HUDEP-2 (cell line): ENCODE results near the gene C1orf174.

Experiments used
- DNase-seq, 76 experiments: peaks; one replicate each; lab custom pipeline; 2025; ENCODE audit not compliant: unreplicated experiment in 76 of 76; lab: John Stamatoyannopoulos, UW

Gene C1orf174

DNA sequence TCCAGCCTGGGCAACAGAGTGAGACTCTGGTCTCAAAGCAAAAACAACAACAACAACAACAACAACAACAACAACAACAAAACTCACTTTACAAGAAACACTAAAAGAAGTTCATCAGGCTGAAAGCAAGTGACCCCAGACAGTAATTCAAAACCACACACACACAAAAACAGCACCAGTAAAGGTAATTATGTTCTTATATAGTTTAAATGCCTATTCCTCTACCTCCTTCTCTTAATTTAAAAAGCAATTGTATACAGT is 1.7 kb downstream of the C1orf174 start:
- no peak for DNase-seq

GRCh38 chr1:3896396-3897000 is 3.6 kb downstream of the C1orf174 start:
- DNase-seq, result no peak

- no peak for DNase-seq
Measured at GRCh38 chr1:3895951-3896325, 4.1 kb downstream of the C1orf174 start.

DNA sequence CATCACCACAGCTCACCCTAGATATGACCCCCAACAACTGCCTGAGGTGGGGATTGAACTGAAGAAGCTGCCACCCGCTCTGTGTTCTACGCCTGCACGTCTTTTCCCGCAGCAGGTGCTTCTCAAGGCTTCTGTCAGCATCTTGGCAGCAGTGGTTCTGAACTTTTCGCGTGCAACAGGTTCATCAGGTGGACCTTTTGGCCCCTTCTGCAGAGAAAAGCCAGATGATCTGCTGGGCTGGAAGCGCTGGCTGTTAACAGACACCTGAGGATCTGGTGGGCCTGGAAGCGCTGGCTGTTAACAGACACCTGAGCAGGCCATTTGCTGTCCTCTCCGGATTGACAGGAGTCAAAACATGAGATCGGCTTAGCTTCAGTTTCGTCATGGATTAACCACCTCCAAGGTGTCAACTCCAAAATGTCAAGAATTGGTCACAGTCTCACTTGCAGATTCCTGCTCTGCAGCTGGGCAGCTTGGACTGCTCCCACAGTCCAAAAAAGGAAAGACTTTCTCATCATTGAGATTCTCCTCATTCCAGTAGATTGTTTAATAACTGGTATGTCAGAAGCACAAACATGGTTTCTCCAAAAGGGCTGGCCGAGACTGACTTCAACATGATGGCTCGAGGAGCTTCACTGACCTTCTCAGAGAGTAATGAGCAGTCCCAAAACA is 4.7 kb downstream of the C1orf174 start:
- no peak for DNase-seq

DNA sequence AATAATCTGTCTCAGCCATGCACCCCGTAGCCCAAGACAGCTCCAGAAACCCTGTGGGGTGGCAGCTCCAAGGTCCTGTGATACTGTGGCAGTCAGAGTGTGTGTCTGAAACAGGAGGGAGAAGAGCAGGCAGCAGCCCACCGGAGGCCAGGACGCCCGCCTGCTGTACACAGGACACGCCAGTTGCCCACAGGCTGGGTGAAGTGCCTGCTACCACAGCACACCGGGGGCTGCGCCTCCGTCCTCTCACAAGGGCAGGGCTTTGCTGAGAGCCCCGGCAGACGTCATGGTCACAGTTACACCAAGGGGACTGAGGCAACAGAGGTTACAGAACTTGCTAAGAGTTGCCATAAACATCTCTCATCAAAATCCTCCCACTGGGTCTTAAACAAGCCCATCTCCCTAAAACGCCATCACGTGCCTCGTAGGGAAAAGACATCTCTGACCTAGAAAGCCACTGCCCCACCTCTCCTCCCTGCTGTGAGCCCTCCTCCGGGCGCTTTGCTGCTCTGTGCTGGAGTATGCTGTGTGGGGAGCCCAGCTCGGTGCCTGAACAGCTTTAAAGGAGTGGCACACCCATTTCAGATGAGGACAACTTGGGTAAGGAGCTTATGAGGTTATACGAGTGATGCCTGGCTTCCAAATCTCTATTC is 5.3 kb downstream of the C1orf174 start:
- DNase-seq, result no peak

DNA sequence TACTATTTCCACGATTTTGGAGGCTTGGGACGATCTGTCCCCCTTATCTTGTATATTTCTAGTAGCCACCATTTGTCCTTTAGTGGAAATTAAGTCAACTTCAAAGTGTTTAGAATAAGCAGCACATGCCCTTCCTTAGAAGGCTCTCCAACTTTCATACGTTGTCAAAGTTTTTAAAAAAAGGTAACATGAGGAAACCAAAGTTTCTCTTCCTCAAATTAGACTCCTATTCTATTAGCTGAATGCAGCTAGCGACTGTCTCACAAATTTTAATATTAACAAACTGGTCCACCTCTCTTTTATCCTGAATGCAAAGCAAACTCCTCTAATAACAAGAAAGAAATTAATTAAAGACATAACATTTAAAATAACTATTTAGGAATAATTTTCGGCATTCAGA is 6.9 kb downstream of the C1orf174 start:
- DNase-seq, result no peak

DNA sequence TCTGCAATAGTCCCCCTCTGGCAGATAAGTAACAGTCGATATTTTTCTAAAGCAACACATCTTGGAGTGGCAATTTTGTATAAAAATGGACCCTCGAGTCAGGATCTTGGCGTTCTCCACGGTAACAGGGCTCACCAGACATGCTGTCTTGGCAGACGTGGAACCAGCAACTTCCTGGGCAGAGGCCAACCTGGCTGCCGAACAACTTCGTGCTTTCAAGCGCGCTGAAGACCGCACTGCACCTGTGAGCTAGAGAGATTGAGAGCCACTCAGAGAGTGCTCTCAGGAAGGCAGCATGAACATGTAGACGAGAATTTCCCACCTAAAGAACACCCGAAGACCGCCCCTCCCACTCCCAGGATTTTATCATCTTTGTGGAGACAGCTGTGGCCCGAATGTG is 7.3 kb downstream of the C1orf174 start:
- DNase-seq, result no peak

- no peak for DNase-seq
Measured at GRCh38 chr1:3891329-3891865, 8.7 kb downstream of the C1orf174 start.

GRCh38 chr1:3890389-3891328 is 9.4 kb downstream of the C1orf174 start:
- no peak for DNase-seq

- no peak for DNase-seq
Measured at GRCh38 chr1:3889936-3890335, 10.1 kb downstream of the C1orf174 start.

DNA sequence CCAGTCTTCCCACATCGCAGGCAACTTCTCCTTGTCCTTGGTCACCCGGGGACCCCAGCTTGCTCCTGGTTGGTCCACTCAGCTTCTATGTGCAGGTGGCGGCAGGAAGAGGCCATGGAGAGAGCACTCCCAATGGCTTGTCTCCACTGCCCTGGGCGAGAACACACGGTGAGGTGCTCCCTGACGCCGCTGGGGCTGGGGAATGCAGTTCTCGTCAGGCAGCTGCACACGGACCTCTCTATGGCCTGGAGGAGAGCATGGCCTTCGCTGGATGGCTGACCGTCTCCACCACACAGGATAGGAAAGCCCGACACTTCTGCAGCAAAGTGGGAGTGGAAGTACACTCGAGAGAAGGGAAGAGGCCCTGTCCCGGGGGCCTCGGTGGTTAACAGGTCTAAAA is 11.8 kb downstream of the C1orf174 start:
- DNase-seq, result no peak

DNA sequence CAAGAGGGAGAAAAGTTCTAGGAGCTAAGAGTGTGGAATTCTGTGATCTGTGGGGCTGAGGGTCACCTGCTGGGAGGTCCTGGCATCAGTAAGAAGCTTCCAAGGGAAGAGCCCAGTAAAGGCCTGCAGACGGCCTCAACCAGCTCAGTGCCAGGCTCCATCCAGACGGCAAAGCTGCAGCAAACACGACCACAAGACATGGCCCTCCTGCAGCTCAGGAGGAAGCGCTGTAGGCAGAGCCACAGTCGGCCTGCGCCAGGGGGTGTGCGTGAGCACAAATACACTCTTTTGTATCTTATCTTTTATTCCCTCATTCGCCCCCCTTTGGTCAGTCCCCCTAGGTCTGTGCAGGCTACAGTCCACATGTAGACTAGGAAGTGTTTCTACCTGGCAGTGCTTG is 13.4 kb downstream of the C1orf174 start:
- DNase-seq, result no peak

DNA sequence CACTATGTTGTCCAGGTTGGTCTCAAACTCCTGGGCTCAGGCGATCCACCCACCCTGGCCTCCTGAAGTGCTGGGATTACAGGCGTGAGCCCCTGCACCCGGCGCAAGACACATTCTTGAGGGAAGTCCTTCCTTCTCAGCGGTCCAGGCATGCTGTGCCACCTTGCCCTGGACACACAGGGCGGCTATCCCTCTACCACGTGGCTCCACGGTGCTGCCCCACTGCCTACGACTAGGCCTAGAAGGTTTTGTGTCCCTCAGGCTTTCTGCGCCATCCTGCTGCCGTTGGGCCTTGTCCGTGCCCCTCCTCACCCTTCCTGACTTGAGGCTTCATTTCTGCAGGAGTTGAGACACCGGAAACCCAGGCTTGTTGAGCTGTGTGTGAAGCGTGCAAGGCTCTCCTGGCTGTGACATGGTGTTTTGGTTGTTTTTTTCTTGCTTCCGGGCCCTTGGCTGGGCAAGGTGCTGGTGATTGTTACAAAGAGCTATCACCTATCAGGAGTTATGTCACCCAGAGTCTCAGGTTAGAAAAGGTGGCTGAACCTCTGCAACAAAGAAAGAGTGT is 13.9 kb downstream of the C1orf174 start:
- no peak for DNase-seq

DNA sequence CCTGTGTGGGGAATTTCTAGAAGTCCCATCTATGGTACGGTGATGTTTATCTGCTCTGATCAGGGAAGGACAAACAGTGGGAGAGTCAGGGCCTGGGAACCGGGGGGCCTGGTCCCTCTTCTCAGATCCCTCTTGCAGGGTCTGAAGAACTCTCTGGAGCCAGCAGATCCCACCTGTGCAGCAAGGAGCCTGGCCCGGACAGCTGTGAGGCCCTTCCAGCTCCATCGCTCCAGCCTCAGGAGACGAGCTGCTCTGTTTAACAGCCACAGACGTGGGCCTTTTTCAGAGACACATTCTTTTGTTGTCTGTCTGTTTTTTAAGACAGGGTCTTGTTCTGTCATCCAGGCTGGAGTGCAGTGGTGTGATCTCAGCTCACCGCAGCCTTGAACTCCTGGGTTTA is 14.5 kb downstream of the C1orf174 start:
- no peak for DNase-seq

DNA sequence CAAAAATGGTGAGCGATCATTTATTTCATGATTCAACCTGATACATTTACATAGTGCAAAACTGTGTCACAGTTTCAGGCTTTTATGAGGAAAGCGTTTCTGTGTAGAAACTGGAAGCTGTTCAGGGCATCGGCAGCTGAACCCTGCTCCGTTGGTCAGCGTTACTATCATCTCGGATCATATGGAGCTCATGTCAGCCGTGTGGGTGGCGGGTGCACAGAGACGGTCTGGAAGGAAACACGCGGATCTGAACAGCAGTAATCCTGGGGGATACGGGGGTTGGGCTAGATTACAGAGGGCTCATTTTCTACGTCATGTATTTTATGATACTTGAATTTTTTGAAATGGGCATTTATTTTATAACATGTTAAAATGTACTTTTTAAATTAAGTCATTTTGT is 15.1 kb downstream of the C1orf174 start:
- no peak for DNase-seq

DNA sequence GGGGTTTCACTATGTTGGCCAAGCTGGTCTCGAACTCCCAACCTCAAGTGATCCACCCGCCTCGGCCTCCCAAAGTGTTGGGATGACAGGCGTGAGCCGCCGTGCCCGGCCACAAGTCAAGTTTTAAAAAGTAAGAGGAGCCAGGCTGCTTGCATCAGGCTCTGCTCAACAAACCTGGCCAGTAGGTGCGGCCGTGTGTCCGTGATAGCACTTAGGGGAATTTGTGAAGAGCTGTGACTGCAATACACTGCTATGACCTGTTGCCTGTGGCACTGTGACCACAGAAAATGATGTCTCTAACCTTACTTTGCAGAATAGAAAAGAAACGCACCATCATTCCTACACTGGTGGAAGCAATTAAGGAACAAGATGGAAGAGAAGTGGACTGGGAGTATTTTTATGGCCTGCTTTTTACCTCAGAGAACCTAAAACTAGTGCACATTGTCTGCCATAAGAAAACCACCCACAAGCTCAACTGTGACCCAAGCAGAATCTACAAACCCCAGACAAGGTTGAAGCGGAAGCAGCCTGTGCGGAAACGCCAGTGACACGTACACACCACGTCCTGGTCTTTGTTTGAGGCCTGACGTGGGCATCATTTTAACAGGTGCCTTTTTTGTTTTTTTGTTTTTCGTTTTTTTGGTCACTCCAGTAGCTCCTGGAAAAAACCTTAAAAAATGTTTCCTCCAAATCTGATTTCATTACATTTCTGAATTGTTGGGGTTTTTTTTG is 16.7 kb downstream of the C1orf174 start:
- DNase-seq, result no peak

- DNase-seq, result no peak
Measured at GRCh38 chr1:3881193-3881480, 18.9 kb downstream of the C1orf174 start.

GRCh38 chr1:3880429-3881192 is 19.5 kb downstream of the C1orf174 start:
- no peak for DNase-seq

GRCh38 chr1:3879787-3880428 is 20.2 kb downstream of the C1orf174 start:
- no peak for DNase-seq
